GM12892 (cell line): ENCODE measurements around the gene TENT5C.

Experiments
- POLR2AphosphoS5 ChIP-seq: IDR thresholded peaks from 2 replicates; pipeline ENCODE4 v1.6.1; 2011; ENCODE audit warnings: low read depth, low read length, control low read depth
- TAF1 ChIP-seq: IDR thresholded peaks from 2 replicates; pipeline ENCODE4 v1.6.1; 2011; ENCODE audit warnings: low read depth, mild to moderate bottlenecking, control low read depth, low read length, borderline replicate concordance

GRCh38 chr1:117582451-117582850 lies 23.4 kb upstream of the TENT5C start:
- TF ChIP-seq TAF1 (no peak), POLR2AphosphoS5 (no peak)
